ENCODE results near the gene RAB3IP.

RAB3IP gene

DNA sequence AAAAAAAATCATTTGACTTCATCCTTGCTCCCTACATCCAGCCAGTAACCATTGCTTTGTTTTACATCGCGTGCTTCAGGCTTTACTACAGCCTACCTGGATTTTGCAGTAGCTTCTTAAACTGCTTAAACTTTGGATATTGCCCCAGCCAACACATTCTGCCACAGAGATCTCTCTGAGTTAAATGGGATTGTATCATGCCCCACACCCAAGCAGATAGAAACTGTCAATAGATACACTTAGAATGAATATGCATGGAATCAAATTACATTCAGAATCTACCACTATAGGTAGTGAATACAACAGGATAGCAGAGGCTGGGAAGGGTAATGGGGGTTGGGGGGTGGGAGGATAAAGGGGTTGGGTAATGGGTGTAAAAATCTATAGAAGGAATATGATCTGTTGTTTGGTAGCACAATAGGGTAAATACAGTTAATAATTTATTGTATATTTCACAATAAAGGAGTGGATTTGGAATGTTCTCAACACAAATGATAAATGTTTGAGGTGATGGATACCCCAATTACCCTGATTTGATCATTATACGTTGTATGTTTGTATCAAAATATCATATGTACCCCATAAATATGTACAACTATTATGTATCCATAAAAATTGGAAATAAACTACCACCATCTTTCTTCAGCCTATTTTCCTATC lies 83.7 kb downstream of the RAB3IP start:
- peaks cover 9% of the 10 kb centered on the region for H3K4me1 ChIP-seq (ENCODE audit: insufficient read depth, low read length, poor library complexity, severe bottlenecking)
- no peak overlapping the region for H3K4me3 ChIP-seq (ENCODE audit: low read length, poor library complexity, severe bottlenecking)
- no peaks in the 10 kb centered on the region for H4K20me1 ChIP-seq (ENCODE audit: insufficient read depth, low read length, poor library complexity, severe bottlenecking)
- H2AFZ ChIP-seq (ENCODE audit: low read length): no peak overlapping the region
- H3K9me2 ChIP-seq (replicated peaks; ENCODE audit: low read depth, low read length): no peaks in the 10 kb centered on the region
- TF ChIP-seq EZH2phosphoT487 (IDR thresholded peaks at IDR 0.05; ENCODE audit: borderline replicate concordance): no peak
- TF ChIP-seq, protein P1, sequence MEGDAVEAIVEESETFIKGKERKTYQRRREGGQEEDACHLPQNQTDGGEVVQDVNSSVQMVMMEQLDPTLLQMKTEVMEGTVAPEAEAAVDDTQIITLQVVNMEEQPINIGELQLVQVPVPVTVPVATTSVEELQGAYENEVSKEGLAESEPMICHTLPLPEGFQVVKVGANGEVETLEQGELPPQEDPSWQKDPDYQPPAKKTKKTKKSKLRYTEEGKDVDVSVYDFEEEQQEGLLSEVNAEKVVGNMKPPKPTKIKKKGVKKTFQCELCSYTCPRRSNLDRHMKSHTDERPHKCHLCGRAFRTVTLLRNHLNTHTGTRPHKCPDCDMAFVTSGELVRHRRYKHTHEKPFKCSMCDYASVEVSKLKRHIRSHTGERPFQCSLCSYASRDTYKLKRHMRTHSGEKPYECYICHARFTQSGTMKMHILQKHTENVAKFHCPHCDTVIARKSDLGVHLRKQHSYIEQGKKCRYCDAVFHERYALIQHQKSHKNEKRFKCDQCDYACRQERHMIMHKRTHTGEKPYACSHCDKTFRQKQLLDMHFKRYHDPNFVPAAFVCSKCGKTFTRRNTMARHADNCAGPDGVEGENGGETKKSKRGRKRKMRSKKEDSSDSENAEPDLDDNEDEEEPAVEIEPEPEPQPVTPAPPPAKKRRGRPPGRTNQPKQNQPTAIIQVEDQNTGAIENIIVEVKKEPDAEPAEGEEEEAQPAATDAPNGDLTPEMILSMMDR (conservative IDR thresholded peaks at IDR 0.05; ENCODE audit: low read length): no peak
- H3K27me3 ChIP-seq (ENCODE audit: insufficient read depth, low read length, poor library complexity, severe bottlenecking): no peaks in the 10 kb centered on the region
- H3K79me2 ChIP-seq (ENCODE audit: insufficient read depth, low read length): no peaks in the 10 kb centered on the region
- H3F3A ChIP-seq (ENCODE audit: low read depth): no peaks in the 10 kb centered on the region
- no peak overlapping the region for H3K9ac ChIP-seq (ENCODE audit: low read depth, low read length, poor library complexity, severe bottlenecking)
- H3K4me2 ChIP-seq (ENCODE audit: low read depth, low read length, poor library complexity, severe bottlenecking): no peak overlapping the region
- H3K9me3 ChIP-seq (ENCODE audit: insufficient read depth, low read depth, low read length): no peaks in the 10 kb centered on the region
- no peaks in the 10 kb centered on the region for H3K36me3 ChIP-seq (ENCODE audit: insufficient read depth, low read length)

DNA sequence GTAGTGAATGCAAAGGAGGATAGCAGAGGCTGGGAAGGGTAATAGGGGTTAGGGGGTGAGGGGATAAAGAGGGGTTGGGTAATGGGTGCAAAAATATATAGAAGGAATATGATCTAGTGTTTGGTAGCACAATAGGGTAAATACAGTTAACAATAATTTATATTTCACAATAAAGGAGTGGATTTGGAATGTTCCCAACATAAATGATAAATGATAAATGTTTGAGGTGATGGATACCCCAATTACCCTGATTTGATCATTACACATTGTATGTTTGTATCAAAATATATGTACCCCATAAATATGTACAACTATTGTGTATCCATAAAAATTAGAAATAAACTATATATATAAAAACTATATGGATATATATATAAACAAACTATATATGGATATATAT lies 85.4 kb downstream of the RAB3IP start:
- Histone ChIP-seq H3K4me1 (ENCODE audit: insufficient read depth, low read length, poor library complexity, severe bottlenecking) (peaks cover 9% of the 10 kb centered on the region), H2AFZ (ENCODE audit: low read length) (no peak overlapping the region), H3K4me2 (ENCODE audit: low read depth, low read length, poor library complexity, severe bottlenecking) (no peak overlapping the region), H3K9me3 (ENCODE audit: insufficient read depth, low read depth, low read length) (no peaks in the 10 kb centered on the region), H3F3A (ENCODE audit: low read depth) (no peaks in the 10 kb centered on the region), H4K20me1 (ENCODE audit: insufficient read depth, low read length, poor library complexity, severe bottlenecking) (no peaks in the 10 kb centered on the region), H3K79me2 (ENCODE audit: insufficient read depth, low read length) (no peaks in the 10 kb centered on the region), H3K27me3 (ENCODE audit: insufficient read depth, low read length, poor library complexity, severe bottlenecking) (no peaks in the 10 kb centered on the region), H3K36me3 (ENCODE audit: insufficient read depth, low read length) (no peaks in the 10 kb centered on the region), H3K9me2 (replicated peaks; ENCODE audit: low read depth, low read length) (no peaks in the 10 kb centered on the region), H3K9ac (ENCODE audit: low read depth, low read length, poor library complexity, severe bottlenecking) (no peak overlapping the region), H3K4me3 (ENCODE audit: low read length, poor library complexity, severe bottlenecking) (no peak overlapping the region)
- TF ChIP-seq, protein P1 (conservative IDR thresholded peaks at IDR 0.05; ENCODE audit: low read length): no peak
- TF ChIP-seq EZH2phosphoT487 (IDR thresholded peaks at IDR 0.05; ENCODE audit: borderline replicate concordance): no peak

DNA sequence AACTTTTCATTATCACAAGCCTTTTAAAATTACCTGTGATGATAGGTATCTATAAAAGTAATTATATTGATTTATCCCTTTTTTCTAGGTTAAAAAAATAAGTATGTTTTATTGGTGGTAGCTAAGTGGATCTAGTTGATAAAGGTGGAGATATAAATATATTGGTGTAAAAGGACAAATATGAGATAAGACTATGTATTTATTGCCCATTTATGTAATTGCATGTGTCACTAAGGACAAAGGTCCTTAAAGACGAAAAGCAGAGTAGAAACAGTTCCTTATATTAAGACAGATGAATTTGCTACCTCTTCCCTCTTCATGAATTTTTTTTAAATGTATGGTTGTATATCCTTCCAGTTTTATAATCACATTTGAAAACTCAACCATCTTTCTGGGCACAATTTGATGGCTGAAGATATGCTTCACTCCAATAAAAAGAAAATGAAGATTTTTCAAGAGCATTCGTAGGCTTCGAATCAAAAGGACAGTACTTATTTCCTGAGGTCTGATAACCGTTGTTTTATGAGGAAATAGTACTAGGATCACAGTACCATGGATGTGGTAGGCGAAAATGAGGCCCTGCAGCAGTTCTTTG lies 86.4 kb downstream of the RAB3IP start, which contains the start of gene MYRFL:
Gene MYRFL, plus strand, starts transcription at position 262 of the 595 bp plus-strand sequence. Its CDS starts 291 bp downstream, at position 553.
- no peaks in the 10 kb centered on the region for H3F3A ChIP-seq (ENCODE audit: low read depth)
- no peak for TF ChIP-seq EZH2phosphoT487 (IDR thresholded peaks at IDR 0.05; ENCODE audit: borderline replicate concordance)
- TF ChIP-seq, protein P1 (conservative IDR thresholded peaks at IDR 0.05; ENCODE audit: low read length): no peak

More for the DNA sequence above, 86.4 kb downstream of the RAB3IP start, which contains the start of gene MYRFL:
- Histone ChIP-seq H3K27me3 (ENCODE audit: insufficient read depth, low read length, poor library complexity, severe bottlenecking) (no peaks in the 10 kb centered on the region), H3K4me2 (ENCODE audit: low read depth, low read length, poor library complexity, severe bottlenecking) (no peak within 1 kb of the TSS), H3K4me3 (ENCODE audit: low read length, poor library complexity, severe bottlenecking) (no peak within 1 kb of the TSS), H3K9me3 (ENCODE audit: insufficient read depth, low read depth, low read length) (no peaks in the 10 kb centered on the region), H3K9me2 (replicated peaks; ENCODE audit: low read depth, low read length) (no peaks in the 10 kb centered on the region), H3K9ac (ENCODE audit: low read depth, low read length, poor library complexity, severe bottlenecking) (no peak within 1 kb of the TSS), H2AFZ (ENCODE audit: low read length) (no peak within 1 kb of the TSS), H3K79me2 (ENCODE audit: insufficient read depth, low read length) (no peaks in the 10 kb centered on the region), H3K36me3 (ENCODE audit: insufficient read depth, low read length) (no peaks in the 10 kb centered on the region), H4K20me1 (ENCODE audit: insufficient read depth, low read length, poor library complexity, severe bottlenecking) (no peaks in the 10 kb centered on the region), H3K4me1 (ENCODE audit: insufficient read depth, low read length, poor library complexity, severe bottlenecking) (peaks cover 9% of the 10 kb centered on the region)
